ENCODE results near the gene IQSEC3. TPM values are rescaled to one million over a fixed set of nuclear protein-coding genes. Genes with fewer than 3 reads are reported as not detected.

Gene IQSEC3
- total RNA-seq, 2 donors from 2014 or later, result 0.10 to 3.8 TPM

GRCh38 chr12:148676-149416 lies 82.3 kb downstream of the IQSEC3 start:
- H3K27ac Mint-ChIP-seq, result no peak overlapping the region
- H3K4me3 Mint-ChIP-seq, result no peak overlapping the region
- peaks cover 8% of the 10 kb centered on the region for H3K27me3 Mint-ChIP-seq (ENCODE audit: low read depth)
- no peaks in the 10 kb centered on the region for H3K9me3 Mint-ChIP-seq
- ATAC-seq (replicated peaks in 1 of 2), result no peak
- no peak for DNase-seq
- H3K4me1 Mint-ChIP-seq (ENCODE audit: low read depth), result no peaks in the 10 kb centered on the region
- no peaks in the 10 kb centered on the region for H3K36me3 Mint-ChIP-seq (ENCODE audit: insufficient read depth in 2 of 2)

DNA sequence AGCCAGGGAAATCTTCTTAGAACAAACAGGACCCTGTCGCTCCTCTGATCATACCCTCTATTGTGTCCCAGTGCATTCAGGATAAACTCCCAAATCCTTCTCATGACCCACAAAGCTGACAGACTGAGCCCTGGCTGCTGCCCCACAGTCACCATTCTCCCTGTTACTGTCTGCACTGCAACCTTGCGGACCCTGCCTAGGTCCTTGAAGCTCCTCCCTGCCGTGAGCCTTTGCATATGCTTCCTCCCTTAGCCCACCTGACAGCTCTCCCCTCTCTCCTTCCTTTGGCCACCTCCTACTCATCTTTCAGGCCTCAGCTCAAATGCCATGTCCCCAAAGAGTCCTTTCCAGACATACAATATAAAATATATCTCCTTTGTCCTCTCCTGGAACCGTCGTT lies 85.0 kb downstream of the IQSEC3 start:
- H3K4me3 Mint-ChIP-seq, result no peak overlapping the region
- DNase-seq (no peak), ATAC-seq (replicated peaks in 1 of 2) (no peak)
- H3K9me3 Mint-ChIP-seq, result no peaks in the 10 kb centered on the region
- no peaks in the 10 kb centered on the region for H3K4me1 Mint-ChIP-seq (ENCODE audit: low read depth)
- no peaks in the 10 kb centered on the region for H3K36me3 Mint-ChIP-seq (ENCODE audit: insufficient read depth in 2 of 2)
- H3K27ac Mint-ChIP-seq, result no peak overlapping the region
- H3K27me3 Mint-ChIP-seq (ENCODE audit: low read depth), result peaks cover 8% of the 10 kb centered on the region

- no peaks in the 10 kb centered on the region for H3K4me1 Mint-ChIP-seq (ENCODE audit: low read depth)
- no peaks in the 10 kb centered on the region for H3K36me3 Mint-ChIP-seq (ENCODE audit: insufficient read depth in 2 of 2)
- no peak overlapping the region for H3K27ac Mint-ChIP-seq
- H3K9me3 Mint-ChIP-seq, result no peaks in the 10 kb centered on the region
- DNase-seq (no peak), ATAC-seq (replicated peaks in 1 of 2) (peak in 1 of 2 donors; percentile 27)
- H3K4me3 Mint-ChIP-seq, result no peak overlapping the region
- peaks cover 8% of the 10 kb centered on the region for H3K27me3 Mint-ChIP-seq (ENCODE audit: low read depth)
Observed at GRCh38 chr12:152440-152839, 85.9 kb downstream of the IQSEC3 start.

- DNase-seq (peak; percentile 67 to 68), ATAC-seq (replicated peaks in 1 of 2) (peak; percentile 90 to 91)
- no peaks in the 10 kb centered on the region for H3K4me1 Mint-ChIP-seq (ENCODE audit: low read depth)
- no peak overlapping the region for H3K4me3 Mint-ChIP-seq
- H3K27me3 Mint-ChIP-seq (ENCODE audit: low read depth), result peaks cover 8% of the 10 kb centered on the region
- no peaks in the 10 kb centered on the region for H3K9me3 Mint-ChIP-seq
- H3K27ac Mint-ChIP-seq, result no peak overlapping the region
- H3K36me3 Mint-ChIP-seq (ENCODE audit: insufficient read depth in 2 of 2), result no peaks in the 10 kb centered on the region
Observed at GRCh38 chr12:153080-153746, 86.6 kb downstream of the IQSEC3 start.

GRCh38 chr12:154058-154457 lies 87.5 kb downstream of the IQSEC3 start:
- H3K9me3 Mint-ChIP-seq, result no peaks in the 10 kb centered on the region
- no peak overlapping the region for H3K4me3 Mint-ChIP-seq
- DNase-seq (no peak), ATAC-seq (replicated peaks in 1 of 2) (no peak)
- peaks cover 8% of the 10 kb centered on the region for H3K27me3 Mint-ChIP-seq (ENCODE audit: low read depth)
- no peak overlapping the region for H3K27ac Mint-ChIP-seq
- no peaks in the 10 kb centered on the region for H3K36me3 Mint-ChIP-seq (ENCODE audit: insufficient read depth in 2 of 2)
- H3K4me1 Mint-ChIP-seq (ENCODE audit: low read depth), result no peaks in the 10 kb centered on the region

- Mint-ChIP-seq H3K4me3 (no peak overlapping the region), H3K27ac (no peak overlapping the region), H3K36me3 (ENCODE audit: insufficient read depth in 2 of 2) (no peaks in the 10 kb centered on the region), H3K27me3 (ENCODE audit: low read depth) (peaks cover 8% of the 10 kb centered on the region), H3K9me3 (no peaks in the 10 kb centered on the region), H3K4me1 (ENCODE audit: low read depth) (no peaks in the 10 kb centered on the region)
- ATAC-seq (replicated peaks in 1 of 2), result no peak
- no peak for DNase-seq
Observed at GRCh38 chr12:155006-155405, 88.4 kb downstream of the IQSEC3 start.

DNA sequence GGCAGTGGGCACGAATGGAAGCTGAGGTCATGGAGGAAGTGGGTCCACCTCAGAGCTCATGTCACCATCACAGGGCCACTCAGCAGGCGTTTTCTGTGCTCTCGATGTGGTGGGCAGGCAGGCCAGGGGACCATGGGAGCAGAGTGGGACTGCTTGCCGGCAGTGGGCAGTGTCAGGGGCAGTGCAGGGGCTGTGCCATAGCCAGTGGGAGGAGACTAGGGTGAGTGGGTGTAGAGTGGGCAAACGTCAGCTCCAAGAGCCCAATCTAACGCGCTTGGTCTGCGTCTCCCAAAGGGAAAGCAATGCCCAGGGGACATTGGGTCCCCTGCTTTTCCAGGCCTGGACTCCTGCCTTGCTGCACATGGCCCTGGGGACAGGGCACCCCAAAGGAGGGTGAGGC lies 89.1 kb downstream of the IQSEC3 start:
- Mint-ChIP-seq H3K9me3 (no peaks in the 10 kb centered on the region), H3K4me1 (ENCODE audit: low read depth) (no peaks in the 10 kb centered on the region), H3K4me3 (no peak overlapping the region), H3K27me3 (ENCODE audit: low read depth) (peaks cover 8% of the 10 kb centered on the region), H3K27ac (no peak overlapping the region), H3K36me3 (ENCODE audit: insufficient read depth in 2 of 2) (no peaks in the 10 kb centered on the region)
- ATAC-seq (replicated peaks in 1 of 2) (no peak), DNase-seq (no peak)

DNA sequence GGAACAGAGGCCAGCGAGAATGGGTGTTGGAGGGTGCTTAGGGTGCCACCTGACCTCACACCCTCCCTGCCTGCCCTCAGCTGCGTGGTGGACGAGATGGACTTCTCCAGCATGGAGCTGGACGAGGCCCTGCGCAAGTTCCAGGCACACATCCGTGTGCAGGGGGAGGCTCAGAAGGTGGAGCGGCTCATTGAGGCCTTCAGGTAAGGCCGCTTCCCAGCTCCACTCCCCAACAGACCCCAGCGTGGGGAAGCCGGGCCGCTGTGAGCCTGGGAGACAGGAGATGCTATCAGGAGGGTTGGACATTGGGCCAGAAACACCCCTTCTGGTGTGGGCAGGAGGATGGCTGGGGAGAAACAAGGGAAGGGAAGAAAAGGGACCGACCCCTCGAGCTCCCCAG lies 90.4 kb downstream of the IQSEC3 start:
- Mint-ChIP-seq H3K9me3 (no peaks in the 10 kb centered on the region), H3K4me3 (no peak overlapping the region), H3K27me3 (ENCODE audit: low read depth) (peaks cover 8% of the 10 kb centered on the region), H3K4me1 (ENCODE audit: low read depth) (no peaks in the 10 kb centered on the region), H3K27ac (no peak overlapping the region), H3K36me3 (ENCODE audit: insufficient read depth in 2 of 2) (no peaks in the 10 kb centered on the region)
- ATAC-seq (replicated peaks in 1 of 2) (no peak), DNase-seq (no peak)

- no peaks in the 10 kb centered on the region for H3K4me1 Mint-ChIP-seq (ENCODE audit: low read depth)
- H3K27ac Mint-ChIP-seq, result no peak overlapping the region
- no peaks in the 10 kb centered on the region for H3K36me3 Mint-ChIP-seq (ENCODE audit: insufficient read depth in 2 of 2)
- H3K27me3 Mint-ChIP-seq (ENCODE audit: low read depth), result peaks cover 3% of the 10 kb centered on the region
- no peak overlapping the region for H3K4me3 Mint-ChIP-seq
- DNase-seq (no peak), ATAC-seq (replicated peaks in 1 of 2) (no peak)
- H3K9me3 Mint-ChIP-seq, result no peaks in the 10 kb centered on the region
Observed at GRCh38 chr12:157644-158043, 91.1 kb downstream of the IQSEC3 start.

DNA sequence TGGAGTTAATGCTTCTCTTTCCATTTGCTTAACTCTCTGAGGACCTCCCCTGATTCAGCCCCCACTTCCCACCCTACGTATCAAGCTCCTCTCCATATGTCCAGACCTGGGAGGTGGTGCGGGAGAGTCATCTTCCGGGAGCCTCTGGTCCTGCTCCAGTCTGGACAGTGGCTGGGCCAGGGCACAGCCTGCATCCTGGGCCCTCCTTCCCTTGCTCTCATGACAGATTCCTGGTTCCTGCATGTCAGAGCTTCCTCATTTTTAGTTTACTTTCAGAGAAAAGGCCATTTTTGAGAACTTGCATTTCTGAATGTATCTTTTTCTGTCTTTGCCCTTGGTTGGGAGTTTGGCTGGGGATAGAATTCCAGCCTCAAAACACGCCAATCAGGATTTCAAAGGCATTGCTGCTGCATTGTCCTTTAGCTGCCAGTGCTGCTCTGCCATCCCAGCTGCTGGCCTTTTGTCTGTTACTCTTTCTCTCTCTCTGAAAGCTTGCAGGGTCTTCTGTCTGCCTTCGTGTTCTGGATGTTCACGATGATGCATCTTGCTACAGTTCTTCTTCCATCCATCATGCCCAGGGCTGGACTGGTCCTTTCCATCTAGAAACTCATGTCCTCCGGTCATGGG lies 92.7 kb downstream of the IQSEC3 start:
- DNase-seq, result no peak
- no peak overlapping the region for H3K4me3 Mint-ChIP-seq
- no peaks in the 10 kb centered on the region for H3K9me3 Mint-ChIP-seq
- no peaks in the 10 kb centered on the region for H3K36me3 Mint-ChIP-seq (ENCODE audit: insufficient read depth in 2 of 2)
- H3K27ac Mint-ChIP-seq, result no peak overlapping the region
- H3K27me3 Mint-ChIP-seq (ENCODE audit: low read depth), result no peaks in the 10 kb centered on the region
- no peaks in the 10 kb centered on the region for H3K4me1 Mint-ChIP-seq (ENCODE audit: low read depth)
- ATAC-seq (replicated peaks in 1 of 2), result no peak

DNA sequence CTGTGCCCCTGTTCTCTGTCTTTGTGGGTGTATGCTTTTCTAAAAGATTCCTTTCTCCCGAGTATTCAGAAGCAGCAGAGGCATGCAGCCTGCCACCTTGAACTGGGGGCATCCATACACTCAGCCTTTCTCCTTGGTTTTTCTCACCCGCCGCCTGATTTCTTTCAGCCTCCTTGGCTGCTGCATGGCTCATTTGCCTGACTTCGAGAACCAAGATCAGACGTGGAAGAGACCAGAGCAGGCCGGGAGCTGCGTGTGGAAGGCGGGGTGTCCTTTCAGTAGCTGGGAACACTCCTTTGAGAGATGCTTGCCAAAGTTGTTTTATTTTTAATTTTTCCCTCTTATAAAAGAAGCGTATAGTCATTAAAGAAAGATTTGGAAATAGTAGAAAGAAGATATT lies 94.3 kb downstream of the IQSEC3 start:
- DNase-seq (no peak), ATAC-seq (replicated peaks in 1 of 2) (no peak)
- Mint-ChIP-seq H3K27ac (no peak overlapping the region), H3K27me3 (ENCODE audit: low read depth) (no peaks in the 10 kb centered on the region), H3K4me1 (ENCODE audit: low read depth) (no peaks in the 10 kb centered on the region), H3K36me3 (ENCODE audit: insufficient read depth in 2 of 2) (no peaks in the 10 kb centered on the region), H3K4me3 (no peak overlapping the region), H3K9me3 (no peaks in the 10 kb centered on the region)

- no peak overlapping the region for H3K27ac Mint-ChIP-seq
- no peak overlapping the region for H3K4me3 Mint-ChIP-seq
- H3K27me3 Mint-ChIP-seq (ENCODE audit: low read depth), result no peaks in the 10 kb centered on the region
- no peaks in the 10 kb centered on the region for H3K4me1 Mint-ChIP-seq (ENCODE audit: low read depth)
- ATAC-seq (replicated peaks in 1 of 2) (no peak), DNase-seq (no peak)
- H3K9me3 Mint-ChIP-seq, result no peaks in the 10 kb centered on the region
- no peaks in the 10 kb centered on the region for H3K36me3 Mint-ChIP-seq (ENCODE audit: insufficient read depth in 2 of 2)
Observed at GRCh38 chr12:161823-162222, 95.3 kb downstream of the IQSEC3 start.

DNA sequence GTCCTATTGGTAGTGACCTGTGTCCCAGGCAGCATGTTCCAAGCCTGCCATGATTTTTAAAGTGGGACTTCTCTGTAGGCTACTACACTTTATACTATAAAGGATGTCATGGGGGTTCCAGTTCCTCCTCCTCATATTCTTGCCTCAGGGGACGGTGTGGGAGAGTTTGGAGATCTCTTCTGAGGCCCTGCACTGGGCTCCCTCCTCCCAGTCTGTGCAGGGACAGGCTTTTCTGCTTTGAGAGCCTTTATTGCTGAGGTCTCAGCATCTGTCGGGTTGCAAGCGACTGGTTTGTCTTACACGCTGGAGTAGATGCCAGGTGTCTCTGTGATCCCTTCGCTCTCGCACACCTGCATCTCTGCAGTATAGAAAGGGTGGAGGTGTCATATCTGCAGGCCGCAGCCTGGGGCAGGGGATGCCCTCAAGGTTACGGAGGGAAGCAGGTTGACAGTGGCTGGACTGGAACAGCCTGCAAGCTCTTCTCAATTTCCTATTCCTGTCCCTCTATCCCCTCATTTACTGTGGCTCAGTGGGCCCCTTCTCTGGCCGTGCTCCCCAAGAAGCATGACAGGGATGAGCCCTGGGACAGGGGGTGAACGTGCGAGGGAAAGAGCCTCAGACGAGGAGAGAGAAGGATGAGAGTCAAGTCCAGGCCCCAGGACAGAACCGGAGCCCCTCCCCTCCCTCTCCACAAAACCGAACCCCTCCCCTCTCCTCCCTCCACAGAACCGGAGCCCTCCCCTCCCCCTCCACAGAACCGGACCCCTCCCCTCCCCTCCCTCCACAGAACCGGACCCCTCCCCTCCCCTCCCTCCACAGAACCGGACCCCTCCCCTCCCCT lies 96.1 kb downstream of the IQSEC3 start:
- DNase-seq, result no peak
- H3K4me1 Mint-ChIP-seq (ENCODE audit: low read depth), result no peaks in the 10 kb centered on the region
- no peak overlapping the region for H3K4me3 Mint-ChIP-seq
- no peaks in the 10 kb centered on the region for H3K36me3 Mint-ChIP-seq (ENCODE audit: insufficient read depth in 2 of 2)
- no peaks in the 10 kb centered on the region for H3K9me3 Mint-ChIP-seq
- no peak overlapping the region for H3K27ac Mint-ChIP-seq
- no peaks in the 10 kb centered on the region for H3K27me3 Mint-ChIP-seq (ENCODE audit: low read depth)
- ATAC-seq (replicated peaks in 1 of 2), result no peak
